ENCODE data around the gene TAGLN3.

The TAGLN3 gene

DNA sequence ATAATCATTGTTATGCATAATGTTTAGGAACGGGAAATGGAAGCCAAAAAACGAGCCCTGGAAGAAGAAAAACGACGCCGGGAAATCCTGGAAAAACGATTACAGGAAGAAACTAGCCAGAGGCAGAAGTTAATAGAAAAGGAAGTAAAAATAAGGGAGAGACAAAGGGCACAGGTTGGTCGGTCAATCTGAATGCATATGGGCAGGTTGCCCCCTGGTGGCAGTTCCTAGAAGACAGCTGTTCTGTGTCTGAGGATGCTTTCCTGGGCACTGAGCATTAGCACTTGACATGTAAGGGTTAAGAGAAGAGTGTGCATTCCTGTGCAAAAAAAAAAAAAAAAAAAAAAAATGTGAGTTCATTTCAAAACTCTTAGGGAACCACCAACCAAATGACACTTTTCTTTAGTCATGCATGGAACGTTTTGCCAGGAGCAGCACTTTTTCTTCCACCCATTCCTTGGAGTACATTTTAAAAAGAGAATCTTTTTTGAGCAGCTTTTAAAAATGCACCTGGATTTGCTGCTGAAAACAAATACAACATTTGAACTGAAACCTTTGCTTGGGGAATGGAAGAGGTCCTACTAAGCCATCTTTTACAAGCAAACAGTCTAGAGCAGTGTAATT, 31.0 kb upstream of the TAGLN3 start:
- DNase-seq: peak; percentile 67 to 81
- no peak for TF ChIP-seq GATA1 (IDR thresholded peaks at IDR 0.05; ENCODE audit: low read depth, low read length)
- no peak for TF ChIP-seq POLR2A (IDR thresholded peaks at IDR 0.05; ENCODE audit: low read length)

DNA sequence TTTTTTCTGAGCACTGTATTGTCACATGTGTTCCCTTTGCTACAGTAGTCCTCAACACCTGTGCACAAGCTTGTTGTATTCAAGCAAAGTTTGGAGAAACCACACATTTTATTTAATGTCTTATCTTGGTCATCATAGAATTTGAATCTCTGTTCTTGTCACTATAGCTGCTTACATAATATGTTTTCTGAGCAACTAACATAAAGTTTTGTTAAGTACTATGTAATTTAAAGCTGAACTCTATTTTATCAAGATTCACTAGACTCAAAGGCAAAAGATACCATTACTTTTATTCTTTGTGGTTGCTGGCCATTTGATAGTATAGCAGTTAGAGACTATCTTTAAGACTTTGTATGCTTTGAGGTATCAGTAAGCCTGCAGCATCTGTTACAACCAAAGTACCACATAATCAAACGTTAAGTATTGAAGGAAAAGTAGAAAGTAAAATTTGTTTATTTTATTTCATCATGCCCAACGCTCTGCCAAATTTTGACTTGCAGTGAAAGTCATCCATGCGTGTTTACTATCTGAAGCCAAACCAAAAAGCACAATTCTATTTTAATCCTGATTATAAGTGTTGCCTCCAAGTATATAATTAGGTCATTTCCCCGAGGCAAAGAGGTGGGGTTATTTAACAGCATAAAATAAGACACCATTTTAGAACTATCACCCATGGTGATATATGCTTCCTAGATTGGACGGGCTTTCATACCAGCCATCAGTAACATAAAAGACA, 30.2 kb upstream of the TAGLN3 start:
- DNase-seq: no peak
- no peak for TF ChIP-seq GATA1 (IDR thresholded peaks at IDR 0.05; ENCODE audit: low read depth, low read length)
- TF ChIP-seq POLR2A (IDR thresholded peaks at IDR 0.05; ENCODE audit: low read length): no peak

DNA sequence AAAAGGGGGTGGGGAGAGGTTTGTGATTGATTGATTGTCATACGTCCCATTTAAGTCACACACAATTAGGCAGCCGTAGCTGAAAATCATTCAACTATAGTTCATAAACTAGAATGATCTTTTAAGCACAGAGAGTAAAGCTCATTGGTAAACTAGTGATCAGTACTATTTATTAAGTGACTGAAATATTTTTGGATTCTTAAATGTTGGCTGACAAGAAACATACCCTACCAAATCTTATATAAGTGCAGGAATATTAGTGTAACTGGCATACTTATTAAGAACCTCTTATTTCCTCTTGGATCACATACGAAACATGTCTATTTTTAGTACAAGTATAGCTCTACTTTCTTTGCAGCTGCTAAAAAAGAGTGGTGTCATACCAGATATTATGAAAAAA, 28.3 kb upstream of the TAGLN3 start:
- DNase-seq: no peak
- TF ChIP-seq POLR2A (IDR thresholded peaks at IDR 0.05; ENCODE audit: low read length) (no peak), GATA1 (IDR thresholded peaks at IDR 0.05; ENCODE audit: low read depth, low read length) (no peak)

GRCh38 chr3:111971533-111972130, 27.1 kb upstream of the TAGLN3 start:
- DNase-seq: no peak
- TF ChIP-seq GATA1 (IDR thresholded peaks at IDR 0.05; ENCODE audit: low read depth, low read length): no peak
- no peak for TF ChIP-seq POLR2A (IDR thresholded peaks at IDR 0.05; ENCODE audit: low read length)

DNA sequence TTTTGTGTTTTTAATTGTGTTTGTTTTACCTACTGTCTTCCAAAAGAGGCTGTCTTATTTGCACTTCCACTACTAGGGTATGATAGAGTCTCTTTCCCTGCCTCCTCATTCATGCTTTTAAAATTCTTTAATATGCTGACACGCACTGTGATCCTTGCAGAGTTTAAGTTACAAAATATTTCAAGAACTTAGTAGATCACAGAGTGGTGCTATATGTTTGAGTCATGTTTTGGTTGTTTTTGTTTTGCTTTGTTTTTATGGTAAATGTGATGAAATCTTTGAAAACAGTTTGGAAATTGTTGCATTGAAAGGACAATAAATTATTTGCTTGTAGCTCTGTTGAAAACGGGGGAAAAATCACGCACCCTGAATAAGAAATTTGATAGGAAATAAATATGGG, 25.8 kb upstream of the TAGLN3 start:
- TF ChIP-seq GATA1 (IDR thresholded peaks at IDR 0.05; ENCODE audit: low read depth, low read length) (no peak), POLR2A (IDR thresholded peaks at IDR 0.05; ENCODE audit: low read length) (no peak)

DNA sequence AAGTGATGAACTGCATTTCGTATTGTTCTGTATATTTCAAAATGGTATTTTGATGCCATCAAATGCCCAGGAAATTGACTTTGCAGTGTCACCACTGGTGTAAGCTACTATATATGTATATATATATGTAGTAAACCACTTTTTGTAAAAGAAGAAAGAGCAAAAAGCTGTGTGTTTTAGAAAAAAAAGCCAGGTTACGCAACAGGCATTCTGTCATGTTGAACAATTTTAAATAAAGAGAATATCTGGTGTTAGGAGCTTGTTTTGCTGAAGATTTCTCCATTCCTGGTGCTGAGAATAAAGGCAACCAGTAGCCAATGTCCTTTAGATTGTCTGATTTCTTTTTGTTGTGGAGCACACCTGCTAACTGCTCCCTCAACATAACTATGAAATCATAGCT, 23.6 kb upstream of the TAGLN3 start:
- TF ChIP-seq POLR2A (IDR thresholded peaks at IDR 0.05; ENCODE audit: low read length): no peak
- TF ChIP-seq GATA1 (IDR thresholded peaks at IDR 0.05; ENCODE audit: low read depth, low read length): no peak
- DNase-seq: no peak

More for the DNA sequence above, 25.8 kb upstream of the TAGLN3 start:
- DNase-seq: no peak

GRCh38 chr3:111976254-111976653, 22.5 kb upstream of the TAGLN3 start:
- DNase-seq: no peak

GRCh38 chr3:111978583-111979433, 19.9 kb upstream of the TAGLN3 start, which contains the start of gene ABHD10:
ABHD10 (plus strand) TSS chr3:111979026; CDS start chr3:111979062, 36 bp downstream.
- TF ChIP-seq POLR2A (IDR thresholded peaks at IDR 0.05; ENCODE audit: low read length) (peak; percentile 92), GATA1 (IDR thresholded peaks at IDR 0.05; ENCODE audit: low read depth, low read length) (no peak)

More at GRCh38 chr3:111976254-111976653, 22.5 kb upstream of the TAGLN3 start:
- no peak for TF ChIP-seq POLR2A (IDR thresholded peaks at IDR 0.05; ENCODE audit: low read length)
- TF ChIP-seq GATA1 (IDR thresholded peaks at IDR 0.05; ENCODE audit: low read depth, low read length): no peak

GRCh38 chr3:111979434-111980038, 19.2 kb upstream of the TAGLN3 start:
- DNase-seq: peak; percentile 45 to 62
- TF ChIP-seq GATA1 (IDR thresholded peaks at IDR 0.05; ENCODE audit: low read depth, low read length) (no peak), POLR2A (IDR thresholded peaks at IDR 0.05; ENCODE audit: low read length) (no peak)

More at GRCh38 chr3:111978583-111979433, 19.9 kb upstream of the TAGLN3 start, which contains the start of gene ABHD10:
- peak; percentile 97 for DNase-seq

- TF ChIP-seq POLR2A (IDR thresholded peaks at IDR 0.05; ENCODE audit: low read length): no peak
- no peak for TF ChIP-seq GATA1 (IDR thresholded peaks at IDR 0.05; ENCODE audit: low read depth, low read length)
- no peak for DNase-seq
These were observed 17.8 kb upstream of the TAGLN3 start for GRCh38 chr3:111980716-111981456.

GRCh38 chr3:111981457-111981763, 17.3 kb upstream of the TAGLN3 start:
- no peak for DNase-seq
- no peak for TF ChIP-seq POLR2A (IDR thresholded peaks at IDR 0.05; ENCODE audit: low read length)
- TF ChIP-seq GATA1 (IDR thresholded peaks at IDR 0.05; ENCODE audit: low read depth, low read length): no peak

- TF ChIP-seq POLR2A (IDR thresholded peaks at IDR 0.05; ENCODE audit: low read length) (no peak), GATA1 (IDR thresholded peaks at IDR 0.05; ENCODE audit: low read depth, low read length) (no peak)
- DNase-seq: no peak
These were observed 14.0 kb upstream of the TAGLN3 start for GRCh38 chr3:111984636-111985298.

All from erythroblast (primary cell).